Measurements from ENCODE around the gene OR7C1.

Gene OR7C1

DNA sequence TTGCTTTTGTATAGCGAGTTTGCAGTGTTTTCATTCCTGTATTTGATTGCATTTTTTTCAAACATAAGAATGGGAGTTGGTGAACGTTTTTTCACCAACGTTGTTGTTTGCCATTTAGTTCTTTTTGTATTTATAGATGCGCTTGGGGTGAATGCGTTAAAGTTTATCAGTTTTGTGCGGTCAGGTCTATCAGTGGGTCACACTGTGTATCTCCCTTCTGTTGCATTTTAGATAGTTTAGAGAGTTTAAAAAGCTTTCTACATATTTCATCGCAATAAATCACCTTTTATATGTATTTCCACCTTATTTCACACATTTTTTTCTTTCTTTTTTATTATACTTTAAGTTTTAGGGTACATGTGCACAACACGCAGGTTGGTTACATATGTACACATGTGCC is 16.4 kb downstream of the OR7C1 start:
- Histone ChIP-seq H3K27me3 (replicated peaks; ENCODE audit: control insufficient read depth, insufficient read depth, low read length) (no peaks in the 10 kb centered on the region), H3K36me3 (ENCODE audit: control insufficient read depth, insufficient read depth, low read length) (no peaks in the 10 kb centered on the region), H3K4me3 (replicated peaks; ENCODE audit: low read depth, low read length) (no peak overlapping the region)
- DNase-seq (ENCODE audit: extremely low read depth, insufficient read length) = no peak
- TF ChIP-seq, protein P1, sequence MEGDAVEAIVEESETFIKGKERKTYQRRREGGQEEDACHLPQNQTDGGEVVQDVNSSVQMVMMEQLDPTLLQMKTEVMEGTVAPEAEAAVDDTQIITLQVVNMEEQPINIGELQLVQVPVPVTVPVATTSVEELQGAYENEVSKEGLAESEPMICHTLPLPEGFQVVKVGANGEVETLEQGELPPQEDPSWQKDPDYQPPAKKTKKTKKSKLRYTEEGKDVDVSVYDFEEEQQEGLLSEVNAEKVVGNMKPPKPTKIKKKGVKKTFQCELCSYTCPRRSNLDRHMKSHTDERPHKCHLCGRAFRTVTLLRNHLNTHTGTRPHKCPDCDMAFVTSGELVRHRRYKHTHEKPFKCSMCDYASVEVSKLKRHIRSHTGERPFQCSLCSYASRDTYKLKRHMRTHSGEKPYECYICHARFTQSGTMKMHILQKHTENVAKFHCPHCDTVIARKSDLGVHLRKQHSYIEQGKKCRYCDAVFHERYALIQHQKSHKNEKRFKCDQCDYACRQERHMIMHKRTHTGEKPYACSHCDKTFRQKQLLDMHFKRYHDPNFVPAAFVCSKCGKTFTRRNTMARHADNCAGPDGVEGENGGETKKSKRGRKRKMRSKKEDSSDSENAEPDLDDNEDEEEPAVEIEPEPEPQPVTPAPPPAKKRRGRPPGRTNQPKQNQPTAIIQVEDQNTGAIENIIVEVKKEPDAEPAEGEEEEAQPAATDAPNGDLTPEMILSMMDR (IDR thresholded peaks at IDR 0.05; ENCODE audit: insufficient read depth, low read length, poor library complexity, severe bottlenecking) = no peak

DNA sequence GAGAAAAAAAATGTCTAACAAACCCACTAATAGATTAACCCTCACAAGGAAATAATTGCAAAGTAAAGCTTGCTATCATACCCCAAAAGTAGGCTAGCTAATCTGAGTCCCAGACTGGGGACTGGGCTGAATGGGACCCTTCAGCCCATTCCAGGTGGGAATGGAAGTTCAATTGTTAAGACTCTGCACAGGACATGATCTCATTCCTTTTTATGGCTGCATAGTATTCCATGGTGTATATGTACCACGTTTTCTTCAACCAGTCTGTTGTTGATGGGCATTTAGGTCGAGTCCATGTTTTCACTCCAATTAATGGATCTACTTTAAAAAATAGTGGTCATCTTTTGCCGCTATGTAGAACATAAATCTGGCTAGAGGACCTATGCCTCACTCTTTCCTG is 17.9 kb downstream of the OR7C1 start:
- Histone ChIP-seq H3K4me3 (replicated peaks; ENCODE audit: low read depth, low read length) (no peak overlapping the region), H3K27me3 (replicated peaks; ENCODE audit: control insufficient read depth, insufficient read depth, low read length) (no peaks in the 10 kb centered on the region), H3K36me3 (ENCODE audit: control insufficient read depth, insufficient read depth, low read length) (no peaks in the 10 kb centered on the region)
- no peak for DNase-seq (ENCODE audit: extremely low read depth, insufficient read length)
- TF ChIP-seq, protein P1 (IDR thresholded peaks at IDR 0.05; ENCODE audit: insufficient read depth, low read length, poor library complexity, severe bottlenecking) = no peak

DNA sequence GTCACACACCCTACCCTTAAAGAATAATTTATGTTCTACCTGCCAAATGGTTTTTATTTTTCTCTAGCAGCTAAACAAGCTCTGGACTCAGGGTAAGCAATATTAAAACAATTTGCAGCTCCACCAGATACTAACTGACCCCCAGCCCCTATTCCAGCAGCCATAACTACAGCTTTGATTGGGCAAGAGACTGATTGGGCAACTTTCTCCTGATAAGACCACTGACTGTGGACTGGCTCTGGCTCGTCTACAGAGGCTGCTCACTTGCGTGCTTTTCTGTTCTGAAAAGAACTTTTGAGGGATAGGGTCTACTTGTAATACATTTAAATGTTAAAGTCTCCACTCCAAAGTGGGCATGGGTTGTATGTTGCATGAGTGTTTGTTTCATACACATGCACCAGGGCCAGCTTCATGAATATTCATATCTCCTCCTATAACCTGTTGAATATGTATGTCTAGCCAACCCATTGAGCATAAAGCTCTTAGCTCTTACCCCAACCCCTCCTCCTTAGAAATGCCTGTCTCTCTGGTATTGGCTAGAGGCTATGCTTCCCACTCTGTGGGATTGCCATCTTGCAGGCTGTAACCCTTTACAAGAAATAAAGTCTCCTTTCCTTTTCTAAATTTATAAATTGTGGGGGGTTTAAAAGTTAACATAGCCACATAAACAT is 19.9 kb downstream of the OR7C1 start:
- Histone ChIP-seq H3K36me3 (ENCODE audit: control insufficient read depth, insufficient read depth, low read length) (no peaks in the 10 kb centered on the region), H3K27me3 (replicated peaks; ENCODE audit: control insufficient read depth, insufficient read depth, low read length) (no peaks in the 10 kb centered on the region), H3K4me3 (replicated peaks; ENCODE audit: low read depth, low read length) (no peak overlapping the region)
- TF ChIP-seq, protein P1 (IDR thresholded peaks at IDR 0.05; ENCODE audit: insufficient read depth, low read length, poor library complexity, severe bottlenecking) = no peak
- no peak for DNase-seq (ENCODE audit: extremely low read depth, insufficient read length)

DNA sequence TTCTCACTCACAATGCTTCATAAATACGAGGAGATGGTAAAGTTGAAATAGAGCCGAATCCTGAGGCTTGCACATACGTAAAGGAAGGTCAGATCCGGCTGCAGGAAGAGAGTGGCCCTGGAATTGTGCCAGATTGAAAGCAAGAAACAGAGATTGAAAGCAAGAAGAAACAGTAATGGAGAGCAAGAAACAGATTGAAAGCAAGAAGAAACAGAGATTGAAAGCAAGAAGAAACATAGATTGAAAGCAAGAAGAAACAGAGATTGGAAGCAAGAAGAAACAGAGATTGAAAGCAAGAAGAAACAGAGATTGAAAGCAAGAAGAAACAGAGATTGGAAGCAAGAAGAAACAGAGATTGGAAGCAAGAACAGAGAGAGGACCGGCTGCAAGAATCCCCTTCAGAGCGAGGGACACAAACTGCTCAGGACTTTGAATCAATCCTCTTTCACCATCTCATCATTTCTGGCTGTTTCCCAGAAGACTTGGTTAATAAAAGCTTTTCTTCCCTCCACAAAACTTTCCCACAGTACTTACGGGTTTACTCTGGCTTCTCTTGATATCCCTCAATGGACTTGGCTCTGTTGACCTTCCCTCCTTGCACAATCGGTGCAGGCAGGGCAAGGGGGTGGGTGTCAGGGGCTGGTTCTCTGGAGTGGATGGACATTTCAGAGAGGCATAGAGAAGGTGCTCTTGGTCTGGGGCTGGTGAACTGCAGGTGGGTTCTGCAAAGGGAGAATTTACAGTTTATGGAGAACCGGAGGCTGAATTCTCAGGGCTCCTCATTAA is 25.5 kb downstream of the OR7C1 start:
- TF ChIP-seq, protein P1 (IDR thresholded peaks at IDR 0.05; ENCODE audit: insufficient read depth, low read length, poor library complexity, severe bottlenecking) = no peak
- no peak overlapping the region for H3K4me3 ChIP-seq (replicated peaks; ENCODE audit: low read depth, low read length)
- H3K36me3 ChIP-seq (ENCODE audit: control insufficient read depth, insufficient read depth, low read length) = no peaks in the 10 kb centered on the region
- DNase-seq (ENCODE audit: extremely low read depth, insufficient read length) = no peak
- H3K27me3 ChIP-seq (replicated peaks; ENCODE audit: control insufficient read depth, insufficient read depth, low read length) = no peaks in the 10 kb centered on the region; the same call in 1 of the 2 replicates

DNA sequence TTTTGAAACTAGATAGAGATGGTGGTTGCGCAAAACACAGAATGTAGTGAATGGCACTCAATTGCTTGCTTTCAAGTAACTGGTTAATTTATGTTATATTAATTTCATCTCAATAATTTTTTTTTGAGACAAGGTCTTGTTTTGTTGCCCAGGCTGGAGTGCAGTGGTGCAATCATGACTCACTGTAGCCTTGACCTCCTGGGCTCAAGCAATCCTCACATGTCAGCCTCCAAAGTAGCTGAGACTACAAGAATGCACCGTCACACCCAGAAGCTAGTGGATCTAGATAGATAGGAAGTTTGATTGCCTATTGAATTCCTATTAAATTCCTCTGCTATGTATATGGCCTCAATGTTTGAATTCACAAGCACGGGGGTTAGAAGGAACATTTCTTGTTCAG is 30.2 kb downstream of the OR7C1 start:
- Histone ChIP-seq H3K36me3 (ENCODE audit: control insufficient read depth, insufficient read depth, low read length) (no peaks in the 10 kb centered on the region), H3K27me3 (replicated peaks; ENCODE audit: control insufficient read depth, insufficient read depth, low read length) (no peaks in the 10 kb centered on the region; the same call in none of the 2 replicates), H3K4me3 (replicated peaks; ENCODE audit: low read depth, low read length) (no peak overlapping the region)
- TF ChIP-seq, protein P1 (IDR thresholded peaks at IDR 0.05; ENCODE audit: insufficient read depth, low read length, poor library complexity, severe bottlenecking) = no peak
- DNase-seq (ENCODE audit: extremely low read depth, insufficient read length) = no peak
